H1 (cell line): Measurements from ENCODE around the gene NDFIP2. TPM values are rescaled to one million over a fixed set of nuclear protein-coding genes. Genes with fewer than 3 reads are reported as not detected.

Experiments
- CTCF ChIA-PET: fragments of 300-600 bp; sonication (Branson Sonifier 250); formaldehyde crosslinking; loops from one replicate; lab custom pipeline; 2021; ENCODE audit not compliant: partially characterized antibody; lab: Charles Lee
- POLR2A ChIA-PET: fragments of 300-600 bp; sonication (Branson Sonifier 250); formaldehyde crosslinking; loops from one replicate; lab custom pipeline; 2021; ENCODE audit warnings: inconsistent platforms; ENCODE audit not compliant: partially characterized antibody; lab: Charles Lee
- DNase-seq, 2 experiments: peaks; one replicate each; pipeline versions ENCODE4 v3.0.0 to v3.0.0-alpha.2; 2010 to 2022; ENCODE audit warnings: low spot score in 2 of 2, low read depth in 1 of 2, mixed read lengths in 1 of 2
- FAIRE-seq: peaks from 2 replicates; lab custom pipeline; 2011; peaks lifted over from hg19 to GRCh38; lab: Jason Lieb, UNC
- H2AFZ ChIP-seq: 2 replicates; pipeline ENCODE4 v1.8.1; 2012; ENCODE audit warnings: low read length, inconsistent platforms
- H2AK5ac ChIP-seq: 2 replicates; pipeline ENCODE4 v1.6.1; 2013; ENCODE audit warnings: low read depth, low read length
- H2BK120ac ChIP-seq: replicated peaks from 2 replicates; pipeline ENCODE3; 2013; ENCODE audit warnings: low read depth, low read length, inconsistent platforms
- H2BK12ac ChIP-seq: 2 replicates; pipeline ENCODE4 v1.6.1; 2013; ENCODE audit warnings: low read depth, low read length
- H2BK15ac ChIP-seq: 2 replicates; pipeline ENCODE4 v1.6.1; 2013; ENCODE audit warnings: low read length
- H2BK20ac ChIP-seq: 2 replicates; pipeline ENCODE4 v1.6.1; 2013; ENCODE audit warnings: low read length
- H2BK5ac ChIP-seq: 2 replicates; pipeline ENCODE4 v1.6.1; 2013; ENCODE audit warnings: low read depth, low read length
- H3K14ac ChIP-seq: 2 replicates; pipeline ENCODE4 v1.6.1; 2013; ENCODE audit warnings: inconsistent platforms; ENCODE audit not compliant: insufficient read length
- H3K18ac ChIP-seq: 2 replicates; pipeline ENCODE4 v1.6.1; 2013; ENCODE audit warnings: low read length; ENCODE audit errors: extremely low read depth
- H3K23ac ChIP-seq: 2 replicates; pipeline ENCODE4 v1.6.1; 2013; ENCODE audit warnings: inconsistent platforms; ENCODE audit not compliant: insufficient read length
- H3K23me2 ChIP-seq: 2 replicates; pipeline ENCODE4 v1.6.1; 2013; ENCODE audit warnings: low read depth, low read length
- H3K27ac ChIP-seq: 2 replicates; pipeline ENCODE4 v1.6.1; 2011; ENCODE audit warnings: low read depth, low read length, inconsistent platforms
- H3K27me3 ChIP-seq, 4 experiments: replicated peaks in 1 of 4; 1 replicate in 1 of 4; 2 replicates in 3 of 4; pipeline versions ENCODE4 v1.6.1 to v1.8.1; 2011 to 2013; ENCODE audit warnings: low read length in 3 of 4, mild to moderate bottlenecking in 3 of 4, inconsistent platforms in 2 of 4, mixed read lengths in 2 of 4, moderate library complexity in 1 of 4; ENCODE audit not compliant: control insufficient read depth in 3 of 4, insufficient read depth in 3 of 4; ENCODE audit errors: extremely low read depth in 1 of 4
- H3K36me3 ChIP-seq, 4 experiments: 2 replicates each; pipeline versions ENCODE4 v1.6.1 to v1.8.1; 2011 to 2013; ENCODE audit warnings: mild to moderate bottlenecking in 4 of 4, low read length in 3 of 4, moderate library complexity in 2 of 4, control low read depth in 1 of 4, inconsistent platforms in 1 of 4; ENCODE audit not compliant: insufficient read depth in 4 of 4, control insufficient read depth in 2 of 4
- H3K4ac ChIP-seq: replicated peaks from 2 replicates; pipeline ENCODE3; 2013; ENCODE audit warnings: low read length, low read depth, mixed read lengths, inconsistent platforms; ENCODE audit not compliant: insufficient read length
- H3K4me1 ChIP-seq, 4 experiments: replicated peaks in 1 of 4; 1 replicate in 1 of 4; 2 replicates in 3 of 4; pipeline versions ENCODE4 v1.6.1 to v1.8.1; 2011 to 2013; ENCODE audit warnings: low read length in 3 of 4, inconsistent platforms in 2 of 4, mixed read lengths in 1 of 4; ENCODE audit not compliant: insufficient read depth in 4 of 4, control insufficient read depth in 3 of 4
- H3K4me2 ChIP-seq, 2 experiments: 2 replicates each; pipeline versions ENCODE4 v1.6.1 to v1.8.1; 2011 to 2013; ENCODE audit warnings: low read depth in 2 of 2, low read length in 2 of 2, control low read depth in 1 of 2, inconsistent platforms in 1 of 2, mild to moderate bottlenecking in 1 of 2; ENCODE audit not compliant: insufficient read depth in 1 of 2
- H3K4me3 ChIP-seq, 4 experiments: fragments of 200-600, 300-600 bp in 1 of 4; sonication (generic), shearing (Covaris generic), sonication (Bioruptor Twin) in 1 of 4; 2 replicates each; pipeline versions ENCODE4 v1.5.1 to v1.8.1; 2011 to 2016; ENCODE audit warnings: low read length in 4 of 4, low read depth in 3 of 4, control low read depth in 2 of 4, inconsistent platforms in 2 of 4, mild to moderate bottlenecking in 2 of 4, mixed read lengths in 1 of 4, moderate library complexity in 1 of 4; ENCODE audit not compliant: insufficient read depth in 2 of 4; ENCODE audit errors: extremely low read depth in 1 of 4
- H3K56ac ChIP-seq: replicated peaks from 2 replicates; pipeline ENCODE3; 2013; ENCODE audit warnings: low read depth, mild to moderate bottlenecking, mixed read lengths, low read length, inconsistent platforms; ENCODE audit not compliant: insufficient read length
- H3K79me1 ChIP-seq: 2 replicates; pipeline ENCODE4 v1.6.1; 2013; ENCODE audit warnings: low read depth, low read length, control low read depth
- H3K79me2 ChIP-seq, 2 experiments: 2 replicates each; pipeline versions ENCODE4 v1.6.1 to v1.8.1; 2012 to 2013; ENCODE audit warnings: low read length in 2 of 2, mild to moderate bottlenecking in 2 of 2, inconsistent platforms in 1 of 2; ENCODE audit not compliant: insufficient read depth in 2 of 2, control insufficient read depth in 1 of 2
- H3K9ac ChIP-seq, 4 experiments: replicated peaks in 1 of 4; 1 replicate in 1 of 4; 2 replicates in 3 of 4; pipeline versions ENCODE4 v1.6.1 to v1.8.1; 2011 to 2013; ENCODE audit warnings: low read depth in 3 of 4, low read length in 3 of 4, control low read depth in 2 of 4, mild to moderate bottlenecking in 2 of 4, moderate library complexity in 2 of 4, inconsistent platforms in 1 of 4; ENCODE audit errors: extremely low read depth in 1 of 4
- H3K9me3 ChIP-seq, 2 experiments: 2 replicates each; pipeline versions ENCODE4 v1.6.1 to v1.8.1; 2012 to 2013; ENCODE audit warnings: mild to moderate bottlenecking in 2 of 2, moderate library complexity in 2 of 2, control low read depth in 1 of 2, inconsistent platforms in 1 of 2, low read depth in 1 of 2, low read length in 1 of 2, mixed read lengths in 1 of 2; ENCODE audit not compliant: insufficient read depth in 2 of 2
- H4K20me1 ChIP-seq, 2 experiments: replicated peaks in 1 of 2; 2 replicates each; pipeline versions ENCODE3 to v1.8.1; 2011 to 2013; ENCODE audit warnings: inconsistent platforms in 2 of 2, low read length in 2 of 2, mild to moderate bottlenecking in 1 of 2; ENCODE audit not compliant: insufficient read depth in 2 of 2, control insufficient read depth in 1 of 2
- H4K5ac ChIP-seq: 2 replicates; pipeline ENCODE4 v1.6.1; 2013; ENCODE audit warnings: low read length, low read depth, mixed read lengths, inconsistent platforms; ENCODE audit not compliant: insufficient read length
- H4K8ac ChIP-seq: 2 replicates; pipeline ENCODE4 v1.8.0; 2013; ENCODE audit warnings: mild to moderate bottlenecking, moderate library complexity, low read length, inconsistent platforms; ENCODE audit not compliant: insufficient read depth; ENCODE audit errors: extremely low read depth
- H4K91ac ChIP-seq: replicated peaks from 2 replicates; pipeline ENCODE3; 2013; ENCODE audit warnings: low read length, mixed read lengths, inconsistent platforms; ENCODE audit not compliant: insufficient read length
- KDM4A ChIP-seq: IDR thresholded peaks from one replicate; pipeline ENCODE4 v1.7.1; 2012; ENCODE audit warnings: low read depth, mild to moderate bottlenecking, moderate library complexity, low read length, inconsistent platforms; ENCODE audit not compliant: severe bottlenecking
- SP2 ChIP-seq: IDR thresholded peaks from 2 replicates; pipeline ENCODE4 v1.6.1; 2012; ENCODE audit warnings: mild to moderate bottlenecking, low read length, inconsistent platforms
- WGBS, 2 experiments: shearing (Covaris generic) in 1 of 2; methylation state at CpG; one replicate each; pipeline versions ENCODE4 v1.1.6 to v1.1.7; 2013 to 2015; ENCODE audit warnings: low lambda C conversion rate in 2 of 2, mixed read lengths in 2 of 2, inconsistent platforms in 1 of 2, low coverage in 1 of 2, missing lambda C conversion rate in 1 of 2; ENCODE audit not compliant: insufficient replicate concordance in 2 of 2, insufficient coverage in 1 of 2, insufficient read length in 1 of 2; ENCODE audit errors: extremely low coverage in 1 of 2, missing lambda C conversion rate in 1 of 2; 5-methylcytosine and 5-hydroxymethylcytosine counted together
- polyA plus RNA-seq, 7 experiments: library from polyadenylated mRNA; depleted of rRNA in 3 of 7; stranded (reverse) in 5 of 7; unstranded in 2 of 7; fragments of >200 nt in 5 of 7; fragments of 200-250 nt in 2 of 7; gene quantifications; 1 replicate in 5 of 7; 2 replicates in 1 of 7; 4 replicates in 1 of 7; pipeline versions ENCODE4 v1.2.1 to v1.2.3, GENCODE V29; 2011 to 2013; ENCODE audit warnings: missing spikeins in 2 of 7, mixed read lengths in 2 of 7
- total RNA-seq: library from RNA; stranded (reverse); fragmentation: NEBNext Ultra II Directional; extraction: Animal tissue kit (Norgen Biotek cat#: 25700); gene quantifications from 2 replicates; pipeline ENCODE4 v1.2.1, GENCODE V29; 2021

Gene NDFIP2
- total and polyA plus RNA-seq, 2 of the 8 experiments (the other 6 are each of a cell fraction or from before 2014, with no cell fraction given), result 11.1 to 32.9 TPM

DNA sequence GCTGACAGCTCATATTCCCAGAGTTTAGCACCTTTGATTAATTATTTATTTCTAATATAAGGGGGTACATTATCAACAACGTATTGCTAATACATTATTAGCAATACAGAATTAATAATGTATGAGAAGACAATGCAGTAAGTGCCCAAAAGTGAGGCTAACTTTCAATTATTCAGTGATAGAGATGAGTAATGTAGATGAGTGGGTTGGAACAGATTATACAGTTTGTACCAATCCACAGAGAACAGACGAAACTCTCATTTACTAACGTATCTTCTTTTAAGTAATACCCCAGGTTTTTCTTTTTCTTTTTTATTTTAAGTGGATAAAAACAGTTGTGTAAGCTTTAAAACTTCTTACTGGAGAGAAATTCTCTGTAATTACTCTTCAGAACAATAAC, 38.2 kb upstream of the NDFIP2 start:
- no peak overlapping the region for H2BK120ac ChIP-seq
- no peak overlapping the region for H3K27ac ChIP-seq
- no peaks in the 10 kb centered on the region for H3K36me3 ChIP-seq
- no peaks in the 10 kb centered on the region for H3K9me3 ChIP-seq
- H3K4me1 ChIP-seq, result no peaks in the 10 kb centered on the region; a peak in 1 of 7 replicates
- H3K23me2 ChIP-seq, result no peaks in the 10 kb centered on the region
- WGBS, 2 experiments, result 90% methylated on average over 3 of the region's 3 CpGs; no CpG with 5 or more reads in 1 of the 2 experiments
- H3K14ac ChIP-seq, result no peak overlapping the region
- no peak overlapping the region for H3K4me2 ChIP-seq
- no peak overlapping the region for H2AFZ ChIP-seq
- no peak overlapping the region for H3K4ac ChIP-seq
- H2AK5ac ChIP-seq, result no peak overlapping the region
- no peak overlapping the region for H2BK5ac ChIP-seq
- no peak overlapping the region for H2BK15ac ChIP-seq
- POLR2A ChIA-PET, result interaction anchor here (1.3 kb wide), 1 partner anchor 12 kb away, joined by 3 read pairs; no protein-coding TSS in a partner anchor
- no peaks in the 10 kb centered on the region for H3K27me3 ChIP-seq
- H3K79me1 ChIP-seq, result no peaks in the 10 kb centered on the region
- no peak for TF ChIP-seq KDM4A
- no peak for TF ChIP-seq SP2
- DNase-seq (no peak), FAIRE-seq (no peak)
- CTCF ChIA-PET, result interaction anchor here (1.2 to 2.4 kb wide), 2 partner anchors 12 to 19 kb away, joined by 3 to 12 read pairs; no protein-coding TSS in a partner anchor
- H3K9ac ChIP-seq, result no peak overlapping the region
- H2BK20ac ChIP-seq, result no peak overlapping the region
- no peaks in the 10 kb centered on the region for H3K79me2 ChIP-seq
- no peak overlapping the region for H4K8ac ChIP-seq
- no peaks in the 10 kb centered on the region for H4K20me1 ChIP-seq
- H3K4me3 ChIP-seq, result no peak overlapping the region
- H3K56ac ChIP-seq, result no peak overlapping the region
- no peak overlapping the region for H4K5ac ChIP-seq
- H2BK12ac ChIP-seq, result no peak overlapping the region
- H4K91ac ChIP-seq, result no peak overlapping the region
- H3K18ac ChIP-seq, result no peak overlapping the region
- H3K23ac ChIP-seq, result no peak overlapping the region
